Endothelial cell of umbilical vein (primary cell): ENCODE measurements around the gene C2orf42. TPM values are rescaled to one million over a fixed set of nuclear protein-coding genes. Genes with fewer than 3 reads are reported as not detected.
A peak's percentile ranks its signal among the peaks of the same experiment; 100 is the strongest.

Source experiments
- BruUV-seq: library from RNA; stranded (reverse); fragments of 400-500 nt; replicated peaks from 2 replicates; lab custom pipeline; 2021; lab: Mats Ljungman, UMichigan
- CTCF ChIA-PET: fragments of 300-600, 350-600 bp; sonication (Branson Sonifier 250); formaldehyde crosslinking; loops from one replicate; lab custom pipeline; 2021; ENCODE audit warnings: antibody characterized with exemption, inconsistent platforms; lab: Charles Lee
- POLR2A ChIA-PET: fragments of 300-600, 350-600 bp; sonication (Branson Sonifier 250); formaldehyde crosslinking; loops from one replicate; lab custom pipeline; 2021; ENCODE audit warnings: antibody characterized with exemption, inconsistent platforms; lab: Charles Lee
- DNase-seq: peaks from one replicate; pipeline ENCODE4 v3.0.0-alpha.2; 2011; ENCODE audit warnings: low read depth, low spot score
- FAIRE-seq: peaks from 2 replicates; lab custom pipeline; 2011; peaks lifted over from hg19 to GRCh38; lab: Jason Lieb, UNC
- H2AFZ ChIP-seq: 2 replicates; pipeline ENCODE4 v1.6.0; 2012; ENCODE audit warnings: low read depth, low read length, control low read depth, inconsistent platforms
- H3K27ac ChIP-seq: 2 replicates; pipeline ENCODE4 v1.5.1; 2011; ENCODE audit warnings: low read depth, mild to moderate bottlenecking, control low read depth, low read length, moderate library complexity; ENCODE audit not compliant: insufficient read depth
- H3K27me3 ChIP-seq, 2 experiments: 2 replicates each; pipeline versions ENCODE4 v1.6.0 to v1.6.1; 2011; ENCODE audit warnings: low read length in 2 of 2, mixed read lengths in 1 of 2; ENCODE audit not compliant: control insufficient read depth in 2 of 2, insufficient read depth in 2 of 2
- H3K36me3 ChIP-seq, 2 experiments: 2 replicates in 1 of 2; 3 replicates in 1 of 2; pipeline ENCODE4 v1.5.1; 2011; ENCODE audit warnings: low read length in 2 of 2, mild to moderate bottlenecking in 1 of 2, moderate library complexity in 1 of 2; ENCODE audit not compliant: control insufficient read depth in 2 of 2, insufficient read depth in 2 of 2; ENCODE audit errors: extremely low read depth in 1 of 2
- H3K4me1 ChIP-seq: 3 replicates; pipeline ENCODE4 v1.5.1; 2011; ENCODE audit warnings: mild to moderate bottlenecking, low read length; ENCODE audit not compliant: control insufficient read depth, insufficient read depth; ENCODE audit errors: extremely low read depth
- H3K4me2 ChIP-seq: 2 replicates; pipeline ENCODE4 v1.6.1; 2011; ENCODE audit warnings: low read length, control low read depth, mixed read lengths; ENCODE audit not compliant: insufficient read depth
- H3K4me3 ChIP-seq, 3 experiments: fragments of 200-600 bp in 1 of 3; sonication (generic), shearing (Covaris generic) in 1 of 3; replicated peaks in 1 of 3; 2 replicates each; pipeline ENCODE4 v1.5.1; 2011 to 2016; ENCODE audit warnings: control low read depth in 3 of 3, low read length in 3 of 3, mild to moderate bottlenecking in 2 of 3, inconsistent platforms in 1 of 3, low read depth in 1 of 3, moderate library complexity in 1 of 3; ENCODE audit not compliant: insufficient read depth in 1 of 3
- H3K79me2 ChIP-seq: 2 replicates; pipeline ENCODE4 v1.6.0; 2012; ENCODE audit warnings: low read length, inconsistent platforms; ENCODE audit not compliant: control insufficient read depth, insufficient read depth
- H3K9ac ChIP-seq: replicated peaks from 2 replicates; pipeline ENCODE3; 2011; ENCODE audit warnings: low read length, control low read depth; ENCODE audit not compliant: insufficient read depth; ENCODE audit errors: extremely low read depth
- H3K9me1 ChIP-seq: replicated peaks from 3 replicates; pipeline ENCODE4 v1.6.0; 2011; ENCODE audit warnings: mild to moderate bottlenecking, low read length; ENCODE audit not compliant: control insufficient read depth, insufficient read depth; ENCODE audit errors: extremely low read depth
- H3K9me3 ChIP-seq: replicated peaks from 2 replicates; pipeline ENCODE4 v1.5.1; 2012; ENCODE audit warnings: low read length, inconsistent platforms; ENCODE audit not compliant: control insufficient read depth, insufficient read depth
- H4K20me1 ChIP-seq: replicated peaks from 2 replicates; pipeline ENCODE3; 2011; ENCODE audit warnings: mild to moderate bottlenecking, low read length; ENCODE audit not compliant: control insufficient read depth, insufficient read depth; ENCODE audit errors: extremely low read depth
- CTCF ChIP-seq, 2 donors: IDR thresholded peaks; 1 replicate in 1 of 2; 2 replicates in 1 of 2; pipeline ENCODE4 v1.5.1; 2011; ENCODE audit warnings: low read length in 2 of 2, mild to moderate bottlenecking in 2 of 2, moderate library complexity in 2 of 2, control low read depth in 1 of 2, inconsistent platforms in 1 of 2, low read depth in 1 of 2; ENCODE audit not compliant: insufficient read depth in 1 of 2; ENCODE audit errors: extremely low read depth in 1 of 2
- EZH2 ChIP-seq: IDR thresholded peaks from 2 replicates; pipeline ENCODE4 v1.6.1; 2012; ENCODE audit warnings: borderline replicate concordance, low read depth, mild to moderate bottlenecking, moderate library complexity, low read length, inconsistent platforms; ENCODE audit not compliant: severe bottlenecking
- FOS ChIP-seq: IDR thresholded peaks from 2 replicates; pipeline ENCODE4 v1.6.1; 2011; ENCODE audit warnings: mild to moderate bottlenecking, low read length, moderate library complexity, borderline replicate concordance; ENCODE audit not compliant: insufficient read depth
- GATA2 ChIP-seq: IDR thresholded peaks from 2 replicates; pipeline ENCODE4 v1.7.0; 2011; ENCODE audit warnings: low read depth, mild to moderate bottlenecking, moderate library complexity, mixed read lengths, low read length; ENCODE audit not compliant: insufficient read length, insufficient read depth
- JUN ChIP-seq: IDR thresholded peaks from 2 replicates; pipeline ENCODE4 v1.6.1; 2011; ENCODE audit warnings: borderline replicate concordance, low read depth; ENCODE audit not compliant: insufficient read length, insufficient read depth
- MAX ChIP-seq: IDR thresholded peaks from 2 replicates; pipeline ENCODE4 v1.6.1; 2011; ENCODE audit not compliant: insufficient read depth, insufficient read length
- MYC ChIP-seq: IDR thresholded peaks from one replicate; pipeline ENCODE4 v1.6.1; 2011; ENCODE audit warnings: mild to moderate bottlenecking, low read depth, low read length
- POLR2A ChIP-seq: IDR thresholded peaks from 2 replicates; pipeline ENCODE4 v1.6.1; 2012; ENCODE audit warnings: low read depth, mild to moderate bottlenecking, control low read depth, low read length
- POLR2AphosphoS5 ChIP-seq: IDR thresholded peaks from 2 replicates; pipeline ENCODE4 v1.6.1; 2012; ENCODE audit warnings: low read depth, mild to moderate bottlenecking, control low read depth, low read length, moderate library complexity; ENCODE audit not compliant: insufficient read depth
- dilution Hi-C: fragments of 300-500 bp; cut with MboI; formaldehyde crosslinking; loops from one replicate; pipeline ENCODE4 v1.15.0; 2019; ENCODE audit warnings: low sequenced_read_pairs; ENCODE audit not compliant: extremely low pct_ligation_motif_present
- intact Hi-C: fragments of 100-400 bp; cut with micrococcal nuclease; formaldehyde crosslinking; loops from one replicate; pipeline ENCODE4 v1.10.0; 2022
- polyA plus RNA-seq, 4 experiments: library from polyadenylated mRNA; depleted of rRNA in 3 of 4; stranded (reverse) in 3 of 4; unstranded in 1 of 4; fragments of >200 nt; gene quantifications; 2 replicates each; pipeline versions ENCODE4 v1.2.1 to v1.2.3, GENCODE V29; 2011 to 2012; ENCODE audit warnings: missing spikeins in 1 of 4
- total RNA-seq: library from RNA; stranded (reverse); gene quantifications from 2 replicates; pipeline ENCODE4 v1.2.3, GENCODE V29; 2021

The C2orf42 gene
- total and polyA plus RNA-seq, 2 donors (not counting 3 experiments of a cell fraction or from before 2014, with no cell fraction given): 7.9 to 13.1 TPM

- Histone ChIP-seq H3K79me2 (no peaks in the 10 kb centered on the region), H3K4me3 (no peak overlapping the region), H3K36me3 (no peaks in the 10 kb centered on the region), H3K4me2 (no peak overlapping the region), H4K20me1 (no peaks in the 10 kb centered on the region), H3K27me3 (no peaks in the 10 kb centered on the region), H3K9ac (no peak overlapping the region), H2AFZ (no peak overlapping the region), H3K9me3 (no peaks in the 10 kb centered on the region), H3K27ac (no peak overlapping the region), H3K9me1 (no peaks in the 10 kb centered on the region), H3K4me1 (peaks cover 24% of the 10 kb centered on the region)
- dilution Hi-C loops: no loop called here
- DNase-seq (no peak), FAIRE-seq (no peak)
- no TSS peak for BruUV-seq
- ChIA-PET CTCF (interaction anchor here (1.6 kb wide), 1 partner anchor 10 kb away, joined by 4 read pairs; no protein-coding TSS in a partner anchor), POLR2A (no interaction called here)
- TF ChIP-seq CTCF (IDR thresholded peaks at IDR 0.05; ENCODE audit: extremely low read depth in 1 of 2, insufficient read depth in 1 of 2, low read depth in 1 of 2, low read length in 2 of 2): no peak
- TF ChIP-seq JUN: no peak
- TF ChIP-seq FOS: no peak
- no peak for TF ChIP-seq POLR2A
- intact Hi-C loops: no loop called here
Observed at GRCh38 chr2:70128005-70128404, 62.8 kb downstream of the C2orf42 start.

- Histone ChIP-seq H4K20me1 (no peaks in the 10 kb centered on the region), H3K4me3 (no peak overlapping the region), H3K27me3 (no peaks in the 10 kb centered on the region), H3K4me1 (peaks cover 9% of the 10 kb centered on the region), H2AFZ (peak overlapping the region; percentile 28), H3K27ac (no peak overlapping the region), H3K36me3 (no peaks in the 10 kb centered on the region), H3K9me1 (no peaks in the 10 kb centered on the region), H3K79me2 (no peaks in the 10 kb centered on the region), H3K4me2 (no peak overlapping the region), H3K9me3 (no peaks in the 10 kb centered on the region), H3K9ac (no peak overlapping the region)
- DNase-seq: no peak
- ChIA-PET POLR2A (interaction anchor here (0.7 kb wide), 1 partner anchor 52 kb away, joined by 4 read pairs; no protein-coding TSS in a partner anchor), CTCF (interaction anchor here (2.4 kb wide), 1 partner anchor 10 kb away, joined by 9 read pairs; no protein-coding TSS in a partner anchor)
- TF ChIP-seq EZH2: no peak
- TF ChIP-seq CTCF (IDR thresholded peaks at IDR 0.05; ENCODE audit: extremely low read depth in 1 of 2, insufficient read depth in 1 of 2, low read depth in 1 of 2, low read length in 2 of 2): no peak
- TF ChIP-seq MYC: no peak
- TF ChIP-seq JUN: no peak
- no peak for TF ChIP-seq FOS
- TF ChIP-seq MAX: no peak
- no peak for TF ChIP-seq GATA2
- TF ChIP-seq POLR2AphosphoS5: no peak
- TF ChIP-seq POLR2A: no peak
- intact Hi-C loops: no loop called here
- FAIRE-seq: no peak
- no TSS peak for BruUV-seq
- dilution Hi-C loops: no loop called here
Observed at GRCh38 chr2:70126413-70126812, 64.4 kb downstream of the C2orf42 start.
